Neuronal stem cell (in vitro differentiated cells): Measurements from ENCODE around the gene ANKFY1.
A peak's percentile ranks its signal among the peaks of the same experiment; 100 is the strongest.

Experiments used
- DNase-seq: peaks from one replicate; pipeline ENCODE4 v3.0.0-alpha.2; 2013; ENCODE audit warnings: low spot score
- H2AFZ ChIP-seq: one replicate; pipeline ENCODE4 v1.6.1; 2013; ENCODE audit warnings: mild to moderate bottlenecking, low read length, inconsistent platforms
- H2AK5ac ChIP-seq: 2 replicates; pipeline ENCODE4 v1.6.1; 2013; ENCODE audit warnings: low read depth, mild to moderate bottlenecking, inconsistent platforms, low read length, moderate library complexity, mixed read lengths
- H2BK120ac ChIP-seq: 2 replicates; pipeline ENCODE4 v1.6.1; 2013; ENCODE audit warnings: low read depth, mild to moderate bottlenecking, inconsistent platforms, low read length, moderate library complexity, mixed read lengths
- H2BK12ac ChIP-seq: one replicate; pipeline ENCODE4 v1.6.1; 2013; ENCODE audit warnings: low read length, inconsistent platforms
- H2BK15ac ChIP-seq: 2 replicates; pipeline ENCODE4 v1.6.1; 2013; ENCODE audit warnings: mild to moderate bottlenecking, low read length, inconsistent platforms, mixed read lengths
- H2BK5ac ChIP-seq: one replicate; pipeline ENCODE4 v1.6.1; 2013; ENCODE audit warnings: inconsistent platforms, mild to moderate bottlenecking, low read length, moderate library complexity
- H3K14ac ChIP-seq: one replicate; pipeline ENCODE4 v1.6.1; 2013; ENCODE audit warnings: low read length, inconsistent platforms
- H3K18ac ChIP-seq: 2 replicates; pipeline ENCODE4 v1.6.1; 2013; ENCODE audit warnings: low read length, inconsistent platforms
- H3K23ac ChIP-seq: 2 replicates; pipeline ENCODE4 v1.6.1; 2013; ENCODE audit warnings: low read depth, mild to moderate bottlenecking, mixed read lengths, low read length, inconsistent platforms; ENCODE audit not compliant: poor library complexity
- H3K27ac ChIP-seq: replicated peaks from 3 replicates; pipeline ENCODE4 v1.5.1; 2013; ENCODE audit warnings: low read length, inconsistent platforms
- H3K27me3 ChIP-seq, 3 experiments: 2 replicates each; pipeline ENCODE4 v1.6.1; 2013; ENCODE audit warnings: low read length in 3 of 3, mild to moderate bottlenecking in 2 of 3, inconsistent platforms in 1 of 3, low read depth in 1 of 3, mixed read lengths in 1 of 3, moderate library complexity in 1 of 3; ENCODE audit not compliant: control insufficient read depth in 3 of 3, insufficient read depth in 3 of 3
- H3K36me3 ChIP-seq, 2 donors: replicated peaks in 1 of 2; 2 replicates each; pipeline ENCODE4 v1.6.1; 2013; ENCODE audit warnings: low read length in 2 of 2; ENCODE audit not compliant: control insufficient read depth in 2 of 2, insufficient read depth in 2 of 2
- H3K4ac ChIP-seq: 2 replicates; pipeline ENCODE4 v1.6.1; 2013; ENCODE audit warnings: inconsistent platforms, mild to moderate bottlenecking, low read length, moderate library complexity
- H3K4me1 ChIP-seq, 2 donors: 1 replicate in 1 of 2; 2 replicates in 1 of 2; pipeline ENCODE4 v1.6.1; 2013; ENCODE audit warnings: low read length in 2 of 2, low read depth in 1 of 2; ENCODE audit not compliant: control insufficient read depth in 2 of 2, insufficient read depth in 1 of 2
- H3K4me2 ChIP-seq: one replicate; pipeline ENCODE4 v1.6.1; 2013; ENCODE audit warnings: mild to moderate bottlenecking, low read length, inconsistent platforms; ENCODE audit not compliant: insufficient read depth, poor library complexity, severe bottlenecking
- H3K4me3 ChIP-seq, 2 donors: 2 replicates each; pipeline ENCODE4 v1.5.1; 2013; ENCODE audit warnings: low read length in 2 of 2, mild to moderate bottlenecking in 2 of 2, inconsistent platforms in 1 of 2, moderate library complexity in 1 of 2
- H3K79me1 ChIP-seq: one replicate; pipeline ENCODE4 v1.6.1; 2013; ENCODE audit warnings: low read depth, mild to moderate bottlenecking, inconsistent platforms, low read length, moderate library complexity
- H3K9ac ChIP-seq: one replicate; pipeline ENCODE4 v1.6.1; 2013; ENCODE audit warnings: mild to moderate bottlenecking, low read depth, low read length, inconsistent platforms; ENCODE audit not compliant: poor library complexity
- H3K9me3 ChIP-seq, 2 donors: replicated peaks in 1 of 2; 2 replicates each; pipeline versions ENCODE3 to v1.6.1; 2013; ENCODE audit warnings: low read length in 2 of 2, mild to moderate bottlenecking in 2 of 2, inconsistent platforms in 1 of 2, low read depth in 1 of 2, mixed read lengths in 1 of 2, moderate library complexity in 1 of 2; ENCODE audit not compliant: control insufficient read depth in 2 of 2, insufficient read depth in 1 of 2
- H4K8ac ChIP-seq: one replicate; pipeline ENCODE4 v1.6.1; 2013; ENCODE audit warnings: low read depth, mild to moderate bottlenecking, inconsistent platforms, low read length, moderate library complexity
- H4K91ac ChIP-seq: one replicate; pipeline ENCODE4 v1.6.1; 2013; ENCODE audit warnings: low read length, low read depth, mild to moderate bottlenecking, inconsistent platforms; ENCODE audit not compliant: poor library complexity
- WGBS, 2 donors: extraction: QIAGEN DNeasy Blood & Tissue Kit; methylation state at CpG; one replicate each; pipeline ENCODE4 v1.1.7; 2013; ENCODE audit warnings: missing lambda C conversion rate in 2 of 2, mixed read lengths in 1 of 2; ENCODE audit not compliant: insufficient read length in 2 of 2, insufficient replicate concordance in 1 of 2; ENCODE audit errors: extremely low coverage in 2 of 2; 5-methylcytosine and 5-hydroxymethylcytosine counted together

ANKFY1 gene

DNA sequence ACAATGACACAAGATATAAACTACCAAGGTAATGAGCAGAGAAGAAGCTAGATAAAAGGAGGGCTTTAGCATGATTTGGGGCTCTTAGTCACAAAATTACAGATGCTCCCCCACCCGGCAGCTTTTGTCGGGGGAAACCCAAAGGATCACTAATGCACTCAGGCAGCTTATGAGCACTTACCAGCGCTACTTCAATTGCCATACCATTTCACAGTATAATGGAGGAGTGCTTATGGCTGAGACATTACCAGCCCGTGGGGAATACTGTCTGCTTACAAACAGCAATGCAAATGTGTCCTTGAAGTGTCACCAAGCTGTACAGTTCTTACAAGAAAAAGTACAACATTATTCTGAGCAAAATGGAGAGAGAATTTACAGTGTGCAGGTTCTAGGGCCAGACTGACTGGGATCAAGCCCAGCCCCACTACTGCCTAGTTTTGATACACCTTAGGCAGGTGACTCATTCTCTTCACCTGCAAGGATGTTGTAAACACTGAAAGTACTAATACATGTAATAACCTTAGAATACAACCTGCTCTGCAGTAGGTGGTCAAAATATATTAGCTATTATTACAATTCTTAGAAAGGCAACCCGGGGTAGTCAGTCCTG, 16.3 kb downstream of the ANKFY1 start:
- Histone ChIP-seq H3K14ac (no peak overlapping the region), H3K23ac (no peak overlapping the region), H2BK5ac (no peak overlapping the region), H2BK120ac (no peak overlapping the region), H3K4me3 (no peak overlapping the region), H3K27ac (no peak overlapping the region), H3K4me1 (no peaks in the 10 kb centered on the region), H3K9me3 (no peaks in the 10 kb centered on the region), H3K4me2 (no peak overlapping the region), H4K8ac (no peak overlapping the region), H3K4ac (no peak overlapping the region), H3K36me3 (peaks cover 5 to 25% of the 10 kb centered on the region in 2 donors), H2BK15ac (no peak overlapping the region), H3K18ac (no peak overlapping the region), H4K91ac (no peak overlapping the region), H3K27me3 (no peaks in the 10 kb centered on the region), H3K9ac (peak overlapping the region; percentile 30), H3K79me1 (peaks cover 12% of the 10 kb centered on the region), H2BK12ac (no peak overlapping the region), H2AFZ (no peak overlapping the region), H2AK5ac (no peak overlapping the region)
- no CpG with 5 or more reads among the region's 5 CpGs for WGBS, 2 donors
- DNase-seq = no peak

DNA sequence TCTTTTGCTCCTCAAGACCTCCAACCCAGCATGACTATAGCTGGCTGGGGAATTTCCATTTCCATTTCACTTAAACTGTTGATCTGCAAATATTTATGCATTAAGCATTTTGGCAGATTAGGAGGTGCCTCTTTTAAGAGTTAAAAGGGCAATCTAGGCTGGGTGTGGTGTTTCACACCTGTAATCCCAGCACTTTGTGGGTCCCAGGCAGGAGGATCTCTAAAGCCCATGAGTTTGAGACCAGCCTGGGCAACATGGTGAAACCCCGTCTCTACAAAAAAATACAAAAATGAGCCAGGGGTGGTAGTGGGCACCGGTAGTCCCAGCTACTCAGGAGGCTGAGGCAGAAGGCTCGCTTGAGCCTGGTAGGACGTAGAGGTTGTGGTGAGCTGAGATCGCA, 17.1 kb downstream of the ANKFY1 start:
- WGBS, 2 donors = no CpG with 5 or more reads among the region's 5 CpGs
- Histone ChIP-seq H3K4me1 (no peaks in the 10 kb centered on the region), H2AFZ (no peak overlapping the region), H3K9ac (no peak overlapping the region), H4K8ac (no peak overlapping the region), H2BK120ac (no peak overlapping the region), H2BK15ac (no peak overlapping the region), H3K27me3 (no peaks in the 10 kb centered on the region), H3K4ac (no peak overlapping the region), H3K4me2 (no peak overlapping the region), H3K9me3 (no peaks in the 10 kb centered on the region), H2BK12ac (no peak overlapping the region), H3K36me3 (peaks cover 9 to 33% of the 10 kb centered on the region in 2 donors), H3K27ac (no peak overlapping the region), H3K23ac (no peak overlapping the region), H4K91ac (no peak overlapping the region), H3K18ac (no peak overlapping the region), H3K14ac (no peak overlapping the region), H3K4me3 (no peak overlapping the region), H3K79me1 (peaks cover 15% of the 10 kb centered on the region), H2AK5ac (no peak overlapping the region), H2BK5ac (no peak overlapping the region)
- DNase-seq = no peak

- no peak overlapping the region for H4K8ac ChIP-seq
Measured at GRCh38 chr17:4241535-4241934, 22.2 kb downstream of the ANKFY1 start.

GRCh38 chr17:4236456-4236855, 27.3 kb downstream of the ANKFY1 start:
- Histone ChIP-seq H3K79me1 (no peaks in the 10 kb centered on the region), H3K4me3 (no peak overlapping the region), H2BK120ac (no peak overlapping the region), H2AFZ (no peak overlapping the region), H3K9ac (no peak overlapping the region), H4K91ac (no peak overlapping the region), H3K4me1 (no peaks in the 10 kb centered on the region), H3K27me3 (no peaks in the 10 kb centered on the region), H3K36me3 (peaks cover 11 to 87% of the 10 kb centered on the region in 2 donors), H2BK15ac (no peak overlapping the region), H3K4ac (no peak overlapping the region), H3K27ac (no peak overlapping the region), H2BK5ac (no peak overlapping the region), H3K9me3 (no peaks in the 10 kb centered on the region), H3K23ac (no peak overlapping the region), H2AK5ac (no peak overlapping the region), H4K8ac (no peak overlapping the region), H2BK12ac (no peak overlapping the region), H3K14ac (no peak overlapping the region), H3K4me2 (no peak overlapping the region), H3K18ac (no peak overlapping the region)
- WGBS, 2 donors = no CpG with 5 or more reads among the region's 3 CpGs
- DNase-seq = no peak

More at GRCh38 chr17:4241535-4241934, 22.2 kb downstream of the ANKFY1 start:
- no peak overlapping the region for H2AFZ ChIP-seq
- no peak overlapping the region for H3K4me3 ChIP-seq
- H3K9ac ChIP-seq = no peak overlapping the region
- no peak overlapping the region for H3K27ac ChIP-seq
- no CpG with 5 or more reads among the region's 11 CpGs for WGBS, 2 donors
- peaks cover 10 to 50% of the 10 kb centered on the region in 2 donors for H3K36me3 ChIP-seq
- peaks cover 11% of the 10 kb centered on the region for H3K79me1 ChIP-seq
- no peaks in the 10 kb centered on the region for H3K4me1 ChIP-seq
- no peak overlapping the region for H2BK12ac ChIP-seq
- no peak for DNase-seq
- H3K4me2 ChIP-seq = no peak overlapping the region
- H2AK5ac ChIP-seq = no peak overlapping the region
- H3K9me3 ChIP-seq = no peaks in the 10 kb centered on the region
- no peak overlapping the region for H2BK15ac ChIP-seq
- no peak overlapping the region for H2BK5ac ChIP-seq
- H2BK120ac ChIP-seq = no peak overlapping the region
- no peak overlapping the region for H3K23ac ChIP-seq
- no peak overlapping the region for H4K91ac ChIP-seq
- H3K18ac ChIP-seq = no peak overlapping the region
- H3K4ac ChIP-seq = no peak overlapping the region
- H3K27me3 ChIP-seq = no peaks in the 10 kb centered on the region
- H3K14ac ChIP-seq = no peak overlapping the region
